Heart right ventricle (tissue), 16 donors: ENCODE data around the gene SPATA25. TPM values are rescaled to one million over a fixed set of nuclear protein-coding genes. Genes with fewer than 3 reads are reported as not detected.

Experiments used
- ATAC-seq, 8 donors: fragments of 200-7000 bp; cut with Tn5 transposase; one replicate each; pipeline ENCODE4 v1.9.1; 2020; ENCODE audit warnings: mild to moderate bottlenecking in 8 of 8, moderate library complexity in 8 of 8, moderate number of reproducible peaks in 1 of 8
- DNase-seq, 2 donors: peaks; one replicate each; pipeline ENCODE4 v3.0.0-alpha.2; 2020
- H3K27ac ChIP-seq, 10 donors: fragments of 200-600 bp; sonication (generic) in 2 of 10; one replicate each; pipeline versions ENCODE4 v1.5.0 to v1.8.0; 2020 to 2022; ENCODE audit warnings: mild to moderate bottlenecking in 3 of 10
- H3K27me3 ChIP-seq, 7 donors: fragments of 200-600 bp; one replicate each; pipeline ENCODE4 v1.8.0; 2021 to 2022; ENCODE audit warnings: mild to moderate bottlenecking in 2 of 7
- H3K36me3 ChIP-seq, 9 donors: fragments of 200-600 bp; sonication (generic) in 1 of 9; one replicate each; pipeline versions ENCODE4 v1.5.0 to v1.8.0; 2020 to 2022; ENCODE audit warnings: mild to moderate bottlenecking in 2 of 9
- H3K4me1 ChIP-seq, 9 donors: fragments of 200-600 bp; sonication (generic) in 1 of 9; one replicate each; pipeline versions ENCODE4 v1.5.0 to v1.8.0; 2020 to 2022; ENCODE audit warnings: mild to moderate bottlenecking in 4 of 9
- H3K4me3 ChIP-seq, 10 donors: fragments of 200-600 bp; sonication (generic) in 2 of 10; one replicate each; pipeline versions ENCODE4 v1.5.0 to v1.8.0; 2020 to 2022; ENCODE audit warnings: mild to moderate bottlenecking in 7 of 10, moderate library complexity in 2 of 10
- H3K9me3 ChIP-seq, 11 donors: fragments of 200-600 bp in 10 of 11; sonication (generic) in 2 of 11; one replicate each; pipeline versions ENCODE4 v1.5.0 to v1.8.0; 2013 to 2022; ENCODE audit warnings: mild to moderate bottlenecking in 2 of 11, control low read depth in 1 of 11, moderate library complexity in 1 of 11
- WGBS, 2 donors: extraction: QIAGEN DNeasy Blood & Tissue Kit; methylation state at CpG; one replicate each; pipeline ENCODE4 v1.1.7; 2013; ENCODE audit warnings: inconsistent platforms in 1 of 2; 5-methylcytosine and 5-hydroxymethylcytosine counted together
- intact Hi-C, 10 donors: fragments of 100-400 bp; cut with DNase I; formaldehyde crosslinking; loops; one replicate each; pipeline versions ENCODE4 v1.11.1 to v1.14.2; 2022
- polyA plus RNA-seq, 2 donors: library from polyadenylated mRNA; stranded (reverse); fragments of 200-250 nt; gene quantifications; one replicate each; pipeline ENCODE4 v1.2.3, GENCODE V29; 2013
- total RNA-seq, 10 donors: library from RNA; stranded (reverse); fragmentation: NEBNext Ultra II Directional in 3 of 10; extraction: Animal tissue kit (Norgen Biotek cat#: 25700) in 3 of 10; gene quantifications; one replicate each; pipeline versions ENCODE4 v1.2.1 to v1.2.4, GENCODE V29; 2021 to 2023
- TF ChIP-seq, protein P1 (sequence below), 9 donors: fragments of 200-600 bp; sonication (generic) in 2 of 9; IDR thresholded peaks; one replicate each; pipeline versions ENCODE4 v1.5.0 to v1.8.0; 2021 to 2022; ENCODE audit warnings: antibody characterized with exemption in 9 of 9, mild to moderate bottlenecking in 5 of 9, moderate library complexity in 1 of 9
- donor health status: Arrhythmogenic right ventricular cardiomyopathy.
- donor health status: ischemic (EF 13 %, LVEDD 7.1; RV severe dilation, severe dysfunction).
- donor health status: healthy with polysubstance abuse.
- donor health status: DM: no; HTN: yes; CAD: no.
- donor health status: DM: no; HTN: no; CAD: no.
- donor health status: ischemic (EF 25% LVEDD 6.9; RV normal size, moderate dysfunction).
- donor health status: ischemic (EF 25% LVEDD 5.7; RV mildly dilated, moderate dysfunction).
- donor health status: healthy.
- donor health status: DM: yes; HTN: yes; CAD: no.
- donor health status: Ischemic cardiomyopathy.
- donor health status: ischemic (EF 35%, LVEDD 5.7; RV mildly dilated, moderate dysfunction).
- donor health status: nonischemic (EF 11% LVEDD 7.7; RV severe dilation, severe dysfunction).
- donor health status: DM: yes; HTN: yes; CAD: no.
- donor health status: PGD.
- donor health status: ischemic (EF 29% LVEDD 5.4; RV normal size, mild dysfunction).
- donor health status: nonischemic (EF 23%, LVEDD 6.1; RV moderate dilation, normal function).

The SPATA25 gene
- total and polyA plus RNA-seq, 12 donors, result 0.65 to 4.3 (median 2.0) TPM

DNA sequence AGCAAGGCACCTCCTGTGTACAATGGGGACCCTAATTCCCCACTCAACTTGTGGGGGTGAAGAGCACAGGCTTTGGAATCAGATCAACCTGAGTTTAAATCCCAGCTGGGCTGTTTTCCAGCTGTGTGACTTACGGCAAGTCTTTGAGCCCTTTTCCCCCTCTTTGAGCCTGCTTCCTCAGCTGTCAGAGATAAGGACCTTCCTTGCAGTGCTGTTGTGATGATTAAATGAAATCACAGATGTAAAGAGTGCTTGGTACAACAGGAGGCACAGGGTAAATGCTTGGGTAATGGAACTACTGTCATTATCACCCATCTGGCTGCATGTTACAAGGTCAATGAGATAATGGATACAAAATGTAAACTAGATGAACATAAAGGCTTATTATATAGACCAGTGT, 50.6 kb downstream of the SPATA25 start:
- Histone ChIP-seq H3K27me3 (no peaks in the 10 kb centered on the region), H3K36me3 (peaks cover 0 to 64% (median 9%) of the 10 kb centered on the region in 9 donors), H3K9me3 (no peaks in the 10 kb centered on the region), H3K27ac (peak overlapping the region in 7 of 10 donors; percentile 5 to 98 (median 92)), H3K4me1 (peaks cover 7 to 60% (median 40%) of the 10 kb centered on the region in 9 donors), H3K4me3 (peak overlapping the region in 3 of 10 donors; percentile 2 to 8 (median 5))
- intact Hi-C loops, result loop anchor here in 3 of 10 donors (10.0 kb wide), 3 partner anchors 48 to 138 kb away; partner anchors contain the start of genes SPATA25 (in 1 of the 3), ZNF335 (in 1 of the 3) and ZSWIM1 (in 1 of the 3)
- ATAC-seq, result no peak
- DNase-seq, result no peak
- WGBS, 2 donors, result 4 to 7% methylated on average over 1 of the region's 1 CpG
- TF ChIP-seq, protein P1, sequence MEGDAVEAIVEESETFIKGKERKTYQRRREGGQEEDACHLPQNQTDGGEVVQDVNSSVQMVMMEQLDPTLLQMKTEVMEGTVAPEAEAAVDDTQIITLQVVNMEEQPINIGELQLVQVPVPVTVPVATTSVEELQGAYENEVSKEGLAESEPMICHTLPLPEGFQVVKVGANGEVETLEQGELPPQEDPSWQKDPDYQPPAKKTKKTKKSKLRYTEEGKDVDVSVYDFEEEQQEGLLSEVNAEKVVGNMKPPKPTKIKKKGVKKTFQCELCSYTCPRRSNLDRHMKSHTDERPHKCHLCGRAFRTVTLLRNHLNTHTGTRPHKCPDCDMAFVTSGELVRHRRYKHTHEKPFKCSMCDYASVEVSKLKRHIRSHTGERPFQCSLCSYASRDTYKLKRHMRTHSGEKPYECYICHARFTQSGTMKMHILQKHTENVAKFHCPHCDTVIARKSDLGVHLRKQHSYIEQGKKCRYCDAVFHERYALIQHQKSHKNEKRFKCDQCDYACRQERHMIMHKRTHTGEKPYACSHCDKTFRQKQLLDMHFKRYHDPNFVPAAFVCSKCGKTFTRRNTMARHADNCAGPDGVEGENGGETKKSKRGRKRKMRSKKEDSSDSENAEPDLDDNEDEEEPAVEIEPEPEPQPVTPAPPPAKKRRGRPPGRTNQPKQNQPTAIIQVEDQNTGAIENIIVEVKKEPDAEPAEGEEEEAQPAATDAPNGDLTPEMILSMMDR (IDR thresholded peaks at IDR 0.05), result no peak

Other genes with a start within 250 kb of the SPATA25 start
- not detected for gene WFDC11, start 217.4 kb downstream of the SPATA25 start, total RNA-seq
- gene WFDC11, start 217.4 kb downstream of the SPATA25 start, polyA plus RNA-seq, result not detected
- gene WFDC13, start 185.6 kb downstream of the SPATA25 start, total RNA-seq, result not detected
- not detected for gene WFDC13, start 185.6 kb downstream of the SPATA25 start, polyA plus RNA-seq
- gene WFDC10B, start 182.6 kb downstream of the SPATA25 start, total RNA-seq, result not detected
- not detected for gene WFDC10B, start 182.6 kb downstream of the SPATA25 start, polyA plus RNA-seq
- not detected for gene SPINT4, start 165.3 kb downstream of the SPATA25 start, total RNA-seq
- gene SPINT4, start 165.3 kb downstream of the SPATA25 start, polyA plus RNA-seq, result not detected
- gene WFDC3, start 95.7 kb downstream of the SPATA25 start, total RNA-seq, result 1 to 10 TPM in 3 of 10 donors, under 1 TPM in 3, not detected in 4; 0.49 to 2.3 (median 0.99) TPM
- under 1 TPM; 0.44 to 0.75 TPM for gene WFDC3, start 95.7 kb downstream of the SPATA25 start, polyA plus RNA-seq
- 10 to 100 TPM; 13.8 to 32.2 (median 23.3) TPM for gene DNTTIP1, start 95.7 kb downstream of the SPATA25 start, total RNA-seq
- 10 to 100 TPM; 18.4 to 33.5 TPM for gene DNTTIP1, start 95.7 kb downstream of the SPATA25 start, polyA plus RNA-seq
- 1 to 10 TPM in 6 of 10 donors, under 1 TPM in 2, not detected in 2; 0.40 to 8.6 (median 1.3) TPM for gene UBE2C, start 75.0 kb downstream of the SPATA25 start, total RNA-seq
- under 1 TPM; 0.37 to 0.54 TPM for gene UBE2C, start 75.0 kb downstream of the SPATA25 start, polyA plus RNA-seq
- gene TNNC2, start 60.3 kb downstream of the SPATA25 start, total RNA-seq, result under 1 TPM in 1 of 10 donors, not detected in 9; 0.44 TPM
- under 1 TPM; 0.59 to 0.88 TPM for gene TNNC2, start 60.3 kb downstream of the SPATA25 start, polyA plus RNA-seq
- gene SNX21, start 53.8 kb downstream of the SPATA25 start, total RNA-seq, result 10 to 100 TPM; 15.4 to 27.0 (median 19.3) TPM
- 10 to 100 TPM; 15.8 to 18.0 TPM for gene SNX21, start 53.8 kb downstream of the SPATA25 start, polyA plus RNA-seq
- 10 to 100 TPM; 21.3 to 34.1 (median 27.4) TPM for gene ACOT8, start 30.2 kb downstream of the SPATA25 start, total RNA-seq
- gene ACOT8, start 30.2 kb downstream of the SPATA25 start, polyA plus RNA-seq, result 10 to 100 TPM; 39.9 to 46.6 TPM
- gene ZSWIM3, start 30.0 kb downstream of the SPATA25 start, total RNA-seq, result 1 to 10 TPM; 1.4 to 2.5 (median 2.0) TPM
- gene ZSWIM3, start 30.0 kb downstream of the SPATA25 start, polyA plus RNA-seq, result 1 to 10 TPM; 1.5 to 1.6 TPM
- 10 to 100 TPM in 6 of 10 donors, 1 to 10 TPM in 4; 9.2 to 12.0 (median 10.4) TPM for gene ZSWIM1, start 6.4 kb downstream of the SPATA25 start, total RNA-seq
- 1 to 10 TPM; 3.8 to 4.9 TPM for gene ZSWIM1, start 6.4 kb downstream of the SPATA25 start, polyA plus RNA-seq
- gene NEURL2, start 3.6 kb upstream of the SPATA25 start, total RNA-seq, result 10 to 100 TPM in 1 of 10 donors, 1 to 10 TPM in 9; 6.2 to 11.1 (median 8.3) TPM
- 1 to 10 TPM; 3.3 to 7.2 TPM for gene NEURL2, start 3.6 kb upstream of the SPATA25 start, polyA plus RNA-seq
- gene CTSA, start 3.7 kb upstream of the SPATA25 start, total RNA-seq, result 100 to 1,000 TPM in 8 of 10 donors, 10 to 100 TPM in 2; 75.1 to 173 (median 112) TPM
- 10 to 100 TPM; 77.4 to 98.7 TPM for gene CTSA, start 3.7 kb upstream of the SPATA25 start, polyA plus RNA-seq
- gene PLTP, start 24.5 kb upstream of the SPATA25 start, total RNA-seq, result 100 to 1,000 TPM in 2 of 10 donors, 10 to 100 TPM in 8; 10.7 to 230 (median 32.7) TPM
- 10 to 100 TPM; 39.2 to 55.8 TPM for gene PLTP, start 24.5 kb upstream of the SPATA25 start, polyA plus RNA-seq
- 10 to 100 TPM; 23.6 to 33.1 (median 27.4) TPM for gene PCIF1, start 47.1 kb upstream of the SPATA25 start, total RNA-seq
- gene PCIF1, start 47.1 kb upstream of the SPATA25 start, polyA plus RNA-seq, result 10 to 100 TPM; 20.8 to 28.8 TPM
- 10 to 100 TPM in 1 of 10 donors, 1 to 10 TPM in 9; 6.1 to 11.6 (median 7.3) TPM for gene ZNF335, start 84.6 kb upstream of the SPATA25 start, total RNA-seq
- 10 to 100 TPM in 1 of 2 donors, 1 to 10 TPM in 1; 4.9 to 13.1 TPM for gene ZNF335, start 84.6 kb upstream of the SPATA25 start, polyA plus RNA-seq
- 10 to 100 TPM in 1 of 10 donors, 1 to 10 TPM in 1, under 1 TPM in 8; 0.47 to 10.6 (median 0.86) TPM for gene MMP9, start 121.3 kb upstream of the SPATA25 start, total RNA-seq
- gene MMP9, start 121.3 kb upstream of the SPATA25 start, polyA plus RNA-seq, result under 1 TPM; 0.15 to 0.26 TPM
- gene SLC12A5, start 141.6 kb upstream of the SPATA25 start, total RNA-seq, result 1 to 10 TPM in 1 of 10 donors, under 1 TPM in 2, not detected in 7; 0.28 to 1.3 (median 0.87) TPM
- gene SLC12A5, start 141.6 kb upstream of the SPATA25 start, polyA plus RNA-seq, result 1 to 10 TPM in 1 of 2 donors, not detected in 1; 1.2 TPM
- 10 to 100 TPM; 10.3 to 22.5 (median 11.6) TPM for gene NCOA5, start 202.3 kb upstream of the SPATA25 start, total RNA-seq
- 1 to 10 TPM; 7.6 to 8.4 TPM for gene NCOA5, start 202.3 kb upstream of the SPATA25 start, polyA plus RNA-seq
- 10 to 100 TPM in 1 of 10 donors, 1 to 10 TPM in 9; 2.6 to 25.0 (median 5.9) TPM for gene CD40, start 230.7 kb upstream of the SPATA25 start, total RNA-seq
- 1 to 10 TPM; 7.9 to 9.3 TPM for gene CD40, start 230.7 kb upstream of the SPATA25 start, polyA plus RNA-seq